ENCODE results near the gene BMPR1A.

DNA sequence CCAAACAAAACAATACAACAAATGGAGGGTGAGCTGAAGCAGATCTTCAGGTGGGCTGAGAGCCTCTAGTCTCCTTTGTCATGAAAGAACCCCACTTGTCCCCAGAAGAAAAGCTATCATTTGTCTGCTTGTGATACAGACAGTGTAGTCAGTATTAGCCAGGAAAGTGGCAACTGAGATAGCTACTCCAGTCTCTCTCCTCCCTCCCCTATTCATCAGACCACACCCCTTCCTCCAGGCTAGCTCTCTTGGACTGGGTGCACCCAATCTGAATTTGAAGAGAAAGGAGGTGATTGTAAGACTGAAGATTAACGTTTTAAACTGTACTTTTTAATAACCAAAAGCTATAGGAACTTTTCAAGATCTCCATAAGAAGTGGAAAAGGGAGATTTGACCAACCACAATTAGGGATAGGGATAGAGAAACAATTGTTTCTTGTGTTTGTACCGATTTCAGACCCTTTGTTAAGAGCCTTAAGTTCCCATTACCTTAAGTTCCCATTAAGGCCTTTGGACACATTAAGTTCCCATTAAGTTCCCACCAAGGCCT lies 14.1 kb downstream of the BMPR1A start:
- TF ChIP-seq, protein P1, sequence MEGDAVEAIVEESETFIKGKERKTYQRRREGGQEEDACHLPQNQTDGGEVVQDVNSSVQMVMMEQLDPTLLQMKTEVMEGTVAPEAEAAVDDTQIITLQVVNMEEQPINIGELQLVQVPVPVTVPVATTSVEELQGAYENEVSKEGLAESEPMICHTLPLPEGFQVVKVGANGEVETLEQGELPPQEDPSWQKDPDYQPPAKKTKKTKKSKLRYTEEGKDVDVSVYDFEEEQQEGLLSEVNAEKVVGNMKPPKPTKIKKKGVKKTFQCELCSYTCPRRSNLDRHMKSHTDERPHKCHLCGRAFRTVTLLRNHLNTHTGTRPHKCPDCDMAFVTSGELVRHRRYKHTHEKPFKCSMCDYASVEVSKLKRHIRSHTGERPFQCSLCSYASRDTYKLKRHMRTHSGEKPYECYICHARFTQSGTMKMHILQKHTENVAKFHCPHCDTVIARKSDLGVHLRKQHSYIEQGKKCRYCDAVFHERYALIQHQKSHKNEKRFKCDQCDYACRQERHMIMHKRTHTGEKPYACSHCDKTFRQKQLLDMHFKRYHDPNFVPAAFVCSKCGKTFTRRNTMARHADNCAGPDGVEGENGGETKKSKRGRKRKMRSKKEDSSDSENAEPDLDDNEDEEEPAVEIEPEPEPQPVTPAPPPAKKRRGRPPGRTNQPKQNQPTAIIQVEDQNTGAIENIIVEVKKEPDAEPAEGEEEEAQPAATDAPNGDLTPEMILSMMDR (conservative IDR thresholded peaks at IDR 0.05), result no peak
- no peak for TF ChIP-seq EZH2 (IDR thresholded peaks at IDR 0.05; ENCODE audit: low read depth)

Data from PC-9 (cell line).